GM19455 (cell line): ENCODE results near the gene PRR20G.
"Not testable (repeated sequence)": the region's sequence is repeated elsewhere in the genome, so short reads cannot be mapped to it uniquely, and the experiment has no call there.

Experiments used
- ATAC-seq: cut with Tn5 transposase; IDR thresholded peaks from one replicate; pipeline ENCODE4 v1.9.1; 2021; ENCODE audit not compliant: unreplicated experiment

The PRR20G gene

GRCh38 chr3:127287840-127288239, at the start of gene PRR20G:
PRR20G (minus strand) TSS chr3:127288046; CDS start chr3:127287365, 681 bp downstream.
- no peak for ATAC-seq

GRCh38 chr3:127337001-127337400, 49.2 kb upstream of the PRR20G start:
- no peak for ATAC-seq

GRCh38 chr3:127336101-127336500, 48.3 kb upstream of the PRR20G start:
- ATAC-seq, result no peak

GRCh38 chr3:127330385-127330784, 42.5 kb upstream of the PRR20G start:
- no peak for ATAC-seq

GRCh38 chr3:127329631-127330285, 41.9 kb upstream of the PRR20G start:
- ATAC-seq, result no peak

GRCh38 chr3:127328421-127328820, 40.6 kb upstream of the PRR20G start:
- ATAC-seq, result no peak

GRCh38 chr3:127326341-127326740, 38.5 kb upstream of the PRR20G start:
- no peak for ATAC-seq

GRCh38 chr3:127325629-127325961, 37.7 kb upstream of the PRR20G start:
- ATAC-seq, result no peak

GRCh38 chr3:127324913-127325628, 37.2 kb upstream of the PRR20G start:
- no peak for ATAC-seq

- no peak for ATAC-seq
Measured at GRCh38 chr3:127324076-127324475, 36.2 kb upstream of the PRR20G start.

GRCh38 chr3:127323581-127323980, 35.7 kb upstream of the PRR20G start:
- ATAC-seq, result no peak

GRCh38 chr3:127321371-127321770, 33.5 kb upstream of the PRR20G start:
- ATAC-seq, result no peak

GRCh38 chr3:127320529-127321121, 32.8 kb upstream of the PRR20G start:
- no peak for ATAC-seq

GRCh38 chr3:127316685-127317084, 28.8 kb upstream of the PRR20G start:
- no peak for ATAC-seq

GRCh38 chr3:127312818-127313217, 25.0 kb upstream of the PRR20G start:
- ATAC-seq, result no peak

GRCh38 chr3:127308821-127309220, 21.0 kb upstream of the PRR20G start:
- not testable (repeated sequence) for ATAC-seq

GRCh38 chr3:127307916-127308315, 20.1 kb upstream of the PRR20G start:
- ATAC-seq, result no peak

GRCh38 chr3:127307112-127307835, 19.4 kb upstream of the PRR20G start:
- ATAC-seq, result no peak

- no peak for ATAC-seq
Measured at GRCh38 chr3:127306361-127307111, 18.7 kb upstream of the PRR20G start.

GRCh38 chr3:127305499-127306060, 17.7 kb upstream of the PRR20G start:
- ATAC-seq, result no peak
